ENCODE data around the gene CAMTA1.

The CAMTA1 gene

DNA sequence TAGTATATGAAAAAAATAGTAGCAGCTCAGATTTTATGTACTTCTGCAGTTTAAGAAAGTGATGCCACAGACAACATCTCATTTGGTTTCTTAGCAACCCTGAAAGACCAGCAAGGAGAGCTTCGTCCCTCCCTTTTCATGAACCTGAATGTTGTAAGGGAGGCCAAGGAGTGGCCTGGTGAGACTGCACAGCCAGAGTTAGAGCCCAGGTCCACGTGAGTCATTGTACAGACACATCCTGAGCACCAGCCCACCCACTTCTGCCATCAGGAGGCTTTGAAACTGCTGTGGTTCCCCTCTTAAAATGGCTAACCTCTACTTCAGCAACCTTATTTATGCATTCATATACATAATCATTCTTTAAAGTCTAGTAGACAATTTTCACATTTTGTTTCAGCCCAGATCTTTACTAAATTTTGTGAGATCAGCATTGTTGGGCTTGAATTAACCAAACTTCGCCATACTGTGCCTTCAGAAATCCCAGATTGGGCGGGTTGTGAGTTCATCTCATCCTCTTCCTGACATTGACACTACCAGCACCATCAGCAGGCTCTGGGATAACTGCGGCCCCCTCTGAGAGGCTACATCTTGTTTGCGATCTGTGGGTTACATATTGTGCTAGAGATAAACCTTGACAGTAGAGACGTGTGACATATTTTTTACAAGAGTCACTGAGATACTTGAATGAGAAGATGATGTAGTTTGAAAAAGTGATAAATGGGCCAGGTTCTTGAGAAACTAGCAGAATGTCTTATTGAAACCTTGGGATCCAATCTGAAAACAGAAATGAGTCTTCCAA, 106.7 kb downstream of the CAMTA1 start:
- H3K4me3 ChIP-seq (ENCODE audit: low read depth, low read length): no peak overlapping the region
- TF ChIP-seq, protein P1, sequence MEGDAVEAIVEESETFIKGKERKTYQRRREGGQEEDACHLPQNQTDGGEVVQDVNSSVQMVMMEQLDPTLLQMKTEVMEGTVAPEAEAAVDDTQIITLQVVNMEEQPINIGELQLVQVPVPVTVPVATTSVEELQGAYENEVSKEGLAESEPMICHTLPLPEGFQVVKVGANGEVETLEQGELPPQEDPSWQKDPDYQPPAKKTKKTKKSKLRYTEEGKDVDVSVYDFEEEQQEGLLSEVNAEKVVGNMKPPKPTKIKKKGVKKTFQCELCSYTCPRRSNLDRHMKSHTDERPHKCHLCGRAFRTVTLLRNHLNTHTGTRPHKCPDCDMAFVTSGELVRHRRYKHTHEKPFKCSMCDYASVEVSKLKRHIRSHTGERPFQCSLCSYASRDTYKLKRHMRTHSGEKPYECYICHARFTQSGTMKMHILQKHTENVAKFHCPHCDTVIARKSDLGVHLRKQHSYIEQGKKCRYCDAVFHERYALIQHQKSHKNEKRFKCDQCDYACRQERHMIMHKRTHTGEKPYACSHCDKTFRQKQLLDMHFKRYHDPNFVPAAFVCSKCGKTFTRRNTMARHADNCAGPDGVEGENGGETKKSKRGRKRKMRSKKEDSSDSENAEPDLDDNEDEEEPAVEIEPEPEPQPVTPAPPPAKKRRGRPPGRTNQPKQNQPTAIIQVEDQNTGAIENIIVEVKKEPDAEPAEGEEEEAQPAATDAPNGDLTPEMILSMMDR (IDR thresholded peaks at IDR 0.05; ENCODE audit: borderline replicate concordance, insufficient read depth, low read depth, low read length): no peak

DNA sequence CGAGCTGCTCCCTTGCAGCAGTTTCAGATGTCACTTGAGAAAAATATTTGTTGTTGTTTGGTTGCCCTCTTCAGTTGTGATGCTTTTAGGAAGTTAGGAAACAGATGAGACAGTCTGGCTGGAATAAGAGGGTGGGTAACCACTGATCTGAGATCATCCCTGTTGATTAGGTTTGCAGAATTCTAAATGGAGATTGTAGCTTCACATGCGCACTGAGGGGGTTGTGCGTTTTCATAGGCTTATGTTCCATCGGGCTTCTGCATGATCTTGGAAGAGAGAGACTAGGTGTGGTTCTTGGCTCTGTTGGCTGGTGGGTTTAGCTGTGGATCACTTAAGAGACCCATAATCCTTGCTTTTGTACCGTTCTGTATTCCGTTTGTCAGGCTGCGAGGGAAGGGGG, 108.1 kb downstream of the CAMTA1 start:
- TF ChIP-seq, protein P1 (IDR thresholded peaks at IDR 0.05; ENCODE audit: borderline replicate concordance, insufficient read depth, low read depth, low read length): no peak
- no peak overlapping the region for H3K4me3 ChIP-seq (ENCODE audit: low read depth, low read length)

DNA sequence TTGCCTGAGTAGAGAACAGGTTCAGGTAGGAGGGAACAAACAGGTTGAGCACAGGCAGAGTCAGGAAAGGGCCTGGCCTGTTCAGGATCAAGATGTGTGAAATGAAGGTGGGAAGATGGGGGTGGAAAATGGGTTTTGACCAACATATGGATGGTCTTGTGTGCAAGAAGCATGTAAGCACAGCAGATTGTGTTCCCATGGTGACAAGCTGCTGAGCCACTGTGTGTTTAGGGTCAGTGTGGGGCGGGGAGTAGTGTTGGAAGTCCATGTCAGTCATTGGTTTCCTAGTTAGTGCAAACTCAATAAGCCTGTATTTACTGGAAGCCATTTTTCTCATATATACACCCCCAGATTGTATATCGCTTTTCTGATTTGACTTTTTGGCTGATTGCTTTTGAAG, 111.9 kb downstream of the CAMTA1 start:
- no peak overlapping the region for H3K4me3 ChIP-seq (ENCODE audit: low read depth, low read length)
- TF ChIP-seq, protein P1 (IDR thresholded peaks at IDR 0.05; ENCODE audit: borderline replicate concordance, insufficient read depth, low read depth, low read length): no peak

DNA sequence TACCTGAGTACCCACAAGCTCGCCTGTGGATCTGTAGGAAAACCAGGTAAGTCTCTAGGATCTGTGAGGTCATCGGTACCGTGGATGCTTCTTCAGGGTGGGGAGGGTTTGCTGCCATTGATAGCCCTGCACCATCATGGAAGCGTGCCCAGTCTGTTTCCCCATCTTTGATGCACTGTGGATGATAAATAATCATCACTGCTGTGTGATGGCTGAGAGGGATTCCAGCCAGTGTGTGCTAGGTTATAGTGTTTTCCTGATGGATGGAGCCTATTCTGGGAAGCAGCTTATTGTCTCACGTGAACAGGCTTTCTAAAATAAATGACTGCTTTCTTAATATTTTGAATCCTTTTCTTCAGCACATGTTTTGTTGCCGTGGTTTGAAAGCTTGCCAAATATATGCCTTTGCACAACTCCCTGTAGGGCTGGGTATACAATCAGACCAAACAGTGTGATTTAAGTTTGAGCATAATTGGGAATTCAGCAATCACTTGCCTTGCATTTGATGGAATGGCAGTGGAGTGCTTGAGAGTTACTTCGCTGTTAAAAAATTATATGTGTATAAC, 113.8 kb downstream of the CAMTA1 start:
- TF ChIP-seq, protein P1 (IDR thresholded peaks at IDR 0.05; ENCODE audit: borderline replicate concordance, insufficient read depth, low read depth, low read length): no peak
- no peak overlapping the region for H3K4me3 ChIP-seq (ENCODE audit: low read depth, low read length)

DNA sequence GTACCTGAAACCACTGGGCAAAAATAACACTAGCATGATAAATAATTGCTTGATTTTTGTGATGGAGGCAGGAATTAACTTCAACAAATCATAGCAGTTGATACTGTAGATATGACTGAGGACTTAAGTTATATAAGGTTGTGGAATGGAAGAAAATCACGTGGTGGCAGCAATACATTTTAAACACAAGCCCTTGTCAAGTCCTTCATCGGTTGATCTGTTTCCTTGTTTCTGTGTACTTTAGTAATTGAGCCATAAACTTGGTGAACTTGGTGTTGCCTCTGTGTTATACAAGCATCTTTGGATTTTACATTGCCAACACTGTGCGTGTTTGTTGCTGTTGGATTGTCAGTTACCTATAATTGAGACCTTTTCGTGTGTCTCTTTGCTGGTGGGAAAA, 114.4 kb downstream of the CAMTA1 start:
- TF ChIP-seq, protein P1 (IDR thresholded peaks at IDR 0.05; ENCODE audit: borderline replicate concordance, insufficient read depth, low read depth, low read length): no peak
- no peak overlapping the region for H3K4me3 ChIP-seq (ENCODE audit: low read depth, low read length)

DNA sequence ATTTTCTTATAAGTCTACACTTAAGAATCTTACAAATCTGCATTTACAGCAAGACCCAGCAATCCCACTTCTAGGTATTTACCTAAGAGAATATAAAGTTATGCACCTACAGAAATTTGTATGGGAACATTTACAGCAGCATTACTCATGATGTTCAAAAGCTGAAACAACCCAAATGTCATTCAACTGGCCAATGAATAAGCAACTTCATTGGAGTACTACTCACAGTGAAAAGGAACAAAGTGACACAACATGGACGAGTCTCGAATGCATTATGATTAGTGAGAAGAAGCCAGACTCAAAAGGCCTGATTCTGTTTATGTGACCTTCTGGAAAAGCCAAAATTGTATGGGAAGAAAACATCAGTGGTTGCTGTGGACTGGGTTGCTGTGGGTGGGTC, 116.9 kb downstream of the CAMTA1 start:
- no peak overlapping the region for H3K4me3 ChIP-seq (ENCODE audit: low read depth, low read length)
- TF ChIP-seq, protein P1 (IDR thresholded peaks at IDR 0.05; ENCODE audit: borderline replicate concordance, insufficient read depth, low read depth, low read length): no peak
